CD4-positive, alpha-beta T cell treated with Interleukin-6 at 100 ng/mL for 8 hours (primary cell): ENCODE data around the gene TRAF6.
"Not testable (repeated sequence)": the region's sequence is repeated elsewhere in the genome, so short reads cannot be mapped to it uniquely, and the experiment has no call there.

Experiments
- DNase-seq: peaks from one replicate; pipeline ENCODE4 v3.0.0-alpha.2; 2020; ENCODE audit warnings: mixed read lengths, low spot score

TRAF6 gene

GRCh38 chr11:36492724-36493304, 17.3 kb downstream of the TRAF6 start:
- DNase-seq = peak; percentile 53

- DNase-seq = no peak
These were observed 19.9 kb downstream of the TRAF6 start for GRCh38 chr11:36490026-36490806.

- DNase-seq = no peak
These were observed 22.0 kb downstream of the TRAF6 start for GRCh38 chr11:36488096-36488495.

- DNase-seq = no peak
These were observed 22.5 kb downstream of the TRAF6 start for GRCh38 chr11:36487619-36488018.

- no peak for DNase-seq
These were observed 24.6 kb downstream of the TRAF6 start for GRCh38 chr11:36485298-36486002.

GRCh38 chr11:36483042-36483441, 27.0 kb downstream of the TRAF6 start:
- DNase-seq = not testable (repeated sequence)

- DNase-seq = no peak
These were observed 29.2 kb downstream of the TRAF6 start for GRCh38 chr11:36480833-36481232.

GRCh38 chr11:36478700-36479329, 31.3 kb downstream of the TRAF6 start:
- DNase-seq = peak; percentile 29

- DNase-seq = no peak
These were observed 34.9 kb downstream of the TRAF6 start for GRCh38 chr11:36475192-36475591.

- DNase-seq = no peak
These were observed 38.5 kb downstream of the TRAF6 start for GRCh38 chr11:36471577-36471976.

- DNase-seq = no peak
These were observed 39.9 kb downstream of the TRAF6 start for GRCh38 chr11:36469881-36470802.

GRCh38 chr11:36469063-36469462, 41.0 kb downstream of the TRAF6 start:
- no peak for DNase-seq

GRCh38 chr11:36467916-36468315, 42.2 kb downstream of the TRAF6 start:
- DNase-seq = no peak

GRCh38 chr11:36467012-36467411, 43.1 kb downstream of the TRAF6 start:
- DNase-seq = no peak

- no peak for DNase-seq
These were observed 44.5 kb downstream of the TRAF6 start for GRCh38 chr11:36465449-36466163.

GRCh38 chr11:36464720-36465119, 45.4 kb downstream of the TRAF6 start:
- DNase-seq = no peak

- DNase-seq = no peak
These were observed 46.3 kb downstream of the TRAF6 start for GRCh38 chr11:36463781-36464180.

GRCh38 chr11:36462321-36462720, 47.8 kb downstream of the TRAF6 start:
- no peak for DNase-seq

GRCh38 chr11:36460220-36460619, 49.9 kb downstream of the TRAF6 start:
- no peak for DNase-seq

- DNase-seq = no peak
These were observed 51.0 kb downstream of the TRAF6 start for GRCh38 chr11:36459046-36459445.
